Cardiac ventricle fibroblast (primary cell): ENCODE results near the gene XRCC4. TPM values are rescaled to one million over a fixed set of nuclear protein-coding genes. Genes with fewer than 3 reads are reported as not detected.

Experiments
- total RNA-seq: library from RNA; depleted of rRNA; stranded (reverse); fragments of >200 nt; gene quantifications from 2 replicates; pipeline ENCODE4 v1.2.3, GENCODE V29; 2015

XRCC4 gene
- 6.5 and 9.3 TPM in 2 replicates for total RNA-seq

DNA sequence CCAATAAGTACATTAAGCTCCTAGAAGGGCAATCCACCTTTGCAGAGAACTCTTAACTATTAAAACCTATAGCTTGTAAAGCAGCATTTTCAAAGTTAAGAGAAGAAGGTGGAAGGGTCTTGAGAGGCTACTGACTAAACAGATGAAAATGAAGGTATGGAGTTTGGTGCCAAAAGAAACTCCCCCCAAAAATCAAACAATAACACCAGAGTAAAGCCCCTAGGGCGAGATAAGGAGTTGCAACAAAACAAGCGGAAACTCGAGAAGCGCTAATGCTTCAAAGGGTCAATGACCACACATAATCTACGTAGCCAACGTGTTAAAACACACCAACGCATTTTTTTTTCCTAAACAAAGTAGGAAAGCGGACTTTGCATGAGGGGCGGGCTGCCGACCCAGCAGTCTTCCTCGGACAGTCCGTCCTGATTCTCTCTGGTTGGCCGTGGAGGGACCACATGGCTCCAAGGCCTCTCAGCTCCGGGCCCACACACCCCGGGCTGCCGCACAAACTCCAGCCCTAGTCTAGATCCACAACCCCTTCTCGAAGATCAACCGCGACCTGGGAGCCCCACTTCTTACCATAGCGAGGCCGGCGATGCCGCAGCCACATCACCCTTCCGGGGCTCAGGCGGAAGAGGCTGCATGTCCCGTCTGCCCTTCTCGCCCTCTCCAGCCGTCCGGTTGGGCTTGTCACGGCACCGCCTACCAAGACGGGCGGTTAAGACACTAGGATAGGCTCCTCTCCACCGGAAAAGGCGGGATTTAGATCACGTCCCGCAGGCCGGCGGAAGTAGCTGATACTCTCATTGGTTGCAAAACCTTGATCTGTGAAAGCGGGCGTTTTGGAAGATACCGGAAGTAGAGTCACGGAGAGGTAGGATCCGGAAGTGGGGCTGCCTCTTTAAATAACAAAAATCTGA lies at the start of gene XRCC4, which contains the start of gene TMEM167A:
Gene XRCC4, plus strand, starts transcription at position 806 of the 920 bp plus-strand sequence. CDS start 27,373 bp downstream, outside the sequence.
Gene TMEM167A, minus strand, starts transcription at position 653 of the 920 bp plus-strand sequence. Its CDS starts 71 bp downstream, at position 582.

Other genes with a start within 250 kb of the XRCC4 start
- 29.8 and 38.3 TPM in 2 replicates for gene TMEM167A, start 153 bp upstream of the XRCC4 start, total RNA-seq